Measurements from ENCODE around the gene LHX3.

DNA sequence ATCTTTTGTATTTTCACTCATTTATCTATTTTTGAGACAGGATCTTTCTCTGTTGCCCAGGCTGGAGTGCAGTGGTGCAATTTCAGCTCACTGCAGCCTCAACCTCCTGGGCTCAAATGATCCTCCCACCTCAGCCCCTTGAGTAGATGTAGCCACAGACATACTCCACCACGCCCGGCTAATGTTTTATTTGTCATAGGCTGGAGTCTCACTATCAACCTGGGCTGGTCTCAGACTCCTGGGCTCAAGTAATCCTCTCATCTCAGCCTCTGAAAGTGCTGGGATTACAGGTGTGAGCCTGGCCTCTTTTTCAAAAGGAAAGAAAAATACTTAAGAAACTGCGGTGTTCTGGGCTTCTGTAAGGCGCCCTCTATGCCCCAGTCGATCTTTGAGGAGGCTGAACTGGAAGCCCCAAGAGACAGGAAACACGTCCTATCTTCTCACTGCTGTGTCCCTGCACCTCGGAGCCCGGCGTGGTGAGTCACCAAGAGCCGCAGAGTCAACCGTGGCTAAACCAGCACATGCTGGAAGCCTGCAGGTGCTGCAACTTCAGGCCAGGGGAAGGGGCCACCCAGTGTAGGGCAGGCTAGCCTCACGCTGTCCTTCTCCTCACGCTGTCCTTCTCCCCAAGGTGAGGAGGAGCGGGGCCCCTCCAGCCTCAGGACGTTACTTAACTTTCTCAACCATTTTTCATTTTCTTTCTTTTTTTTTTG is 15.2 kb upstream of the LHX3 start:
- TF ChIP-seq, protein P1, sequence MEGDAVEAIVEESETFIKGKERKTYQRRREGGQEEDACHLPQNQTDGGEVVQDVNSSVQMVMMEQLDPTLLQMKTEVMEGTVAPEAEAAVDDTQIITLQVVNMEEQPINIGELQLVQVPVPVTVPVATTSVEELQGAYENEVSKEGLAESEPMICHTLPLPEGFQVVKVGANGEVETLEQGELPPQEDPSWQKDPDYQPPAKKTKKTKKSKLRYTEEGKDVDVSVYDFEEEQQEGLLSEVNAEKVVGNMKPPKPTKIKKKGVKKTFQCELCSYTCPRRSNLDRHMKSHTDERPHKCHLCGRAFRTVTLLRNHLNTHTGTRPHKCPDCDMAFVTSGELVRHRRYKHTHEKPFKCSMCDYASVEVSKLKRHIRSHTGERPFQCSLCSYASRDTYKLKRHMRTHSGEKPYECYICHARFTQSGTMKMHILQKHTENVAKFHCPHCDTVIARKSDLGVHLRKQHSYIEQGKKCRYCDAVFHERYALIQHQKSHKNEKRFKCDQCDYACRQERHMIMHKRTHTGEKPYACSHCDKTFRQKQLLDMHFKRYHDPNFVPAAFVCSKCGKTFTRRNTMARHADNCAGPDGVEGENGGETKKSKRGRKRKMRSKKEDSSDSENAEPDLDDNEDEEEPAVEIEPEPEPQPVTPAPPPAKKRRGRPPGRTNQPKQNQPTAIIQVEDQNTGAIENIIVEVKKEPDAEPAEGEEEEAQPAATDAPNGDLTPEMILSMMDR (IDR thresholded peaks at IDR 0.05; ENCODE audit: insufficient read depth, low read depth, low read length): no peak
- TF ChIP-seq EZH2 (IDR thresholded peaks at IDR 0.05; ENCODE audit: insufficient read depth, low read length): no peak
